ENCODE measurements around the gene SLF2.

The SLF2 gene

DNA sequence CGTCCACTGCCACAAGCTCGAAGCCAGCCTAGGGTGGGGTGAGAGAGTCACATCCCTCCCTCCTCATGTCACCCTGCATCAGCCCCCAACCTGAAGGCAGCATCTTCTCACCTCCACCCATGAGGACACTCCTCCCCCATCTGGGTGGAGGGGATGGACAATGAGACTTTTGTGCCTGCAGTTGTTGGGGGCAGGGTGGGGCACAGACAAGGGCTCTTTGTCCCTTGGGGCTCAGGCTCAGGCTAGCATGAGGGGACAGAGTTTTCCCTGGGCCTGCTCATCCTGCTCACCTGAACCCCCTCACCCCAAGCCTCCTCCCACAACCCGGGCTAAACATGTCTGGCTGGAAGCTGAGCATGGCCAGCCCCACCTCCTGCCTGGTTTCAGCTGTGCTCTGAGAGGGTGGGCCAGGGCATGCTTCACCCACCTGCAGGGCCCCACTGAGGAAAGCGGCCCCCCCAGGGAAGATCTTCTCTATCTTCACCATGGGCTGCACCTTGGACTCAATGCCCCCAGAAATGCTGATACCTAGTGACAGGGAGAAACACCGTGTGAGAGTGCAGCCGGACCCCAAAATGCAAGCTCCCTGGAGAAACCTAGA lies 96.2 kb downstream of the SLF2 start:
- H2BK120ac ChIP-seq (ENCODE audit: insufficient read depth, low read length, poor library complexity): no peak overlapping the region
- H3K9ac ChIP-seq (ENCODE audit: low read length): no peak overlapping the region
- no peaks in the 10 kb centered on the region for H3K79me1 ChIP-seq (ENCODE audit: low read length)
- H2AK5ac ChIP-seq (ENCODE audit: low read length): no peak overlapping the region
- H3K4me1 ChIP-seq (ENCODE audit: control insufficient read depth in 1 of 2, insufficient read depth in 2 of 2, low read length in 2 of 2): no peaks in the 10 kb centered on the region
- H3K27ac ChIP-seq (ENCODE audit: low read depth, low read length): no peak overlapping the region
- no peak overlapping the region for H2BK12ac ChIP-seq (ENCODE audit: low read length)
- no peak overlapping the region for H2BK5ac ChIP-seq (ENCODE audit: low read depth, low read length, poor library complexity)
- H3K79me2 ChIP-seq (ENCODE audit: control insufficient read depth, insufficient read depth, low read length, poor library complexity): no peaks in the 10 kb centered on the region
- no peak overlapping the region for H3K18ac ChIP-seq (ENCODE audit: low read length)
- H4K91ac ChIP-seq (ENCODE audit: low read depth, low read length): no peak overlapping the region
- H3K23ac ChIP-seq (ENCODE audit: low read length): no peak overlapping the region
- no peak overlapping the region for H2AFZ ChIP-seq (ENCODE audit: insufficient read depth, low read length, poor library complexity)
- H3K14ac ChIP-seq (ENCODE audit: low read length): no peak overlapping the region
- no peak overlapping the region for H3K4ac ChIP-seq (ENCODE audit: low read depth, low read length)
- H4K8ac ChIP-seq (ENCODE audit: low read depth, low read length): no peak overlapping the region
- H4K12ac ChIP-seq (ENCODE audit: low read depth, low read length): no peak overlapping the region
- H3K27me3 ChIP-seq (ENCODE audit: insufficient read depth, low read length): no peaks in the 10 kb centered on the region
- H3K9me3 ChIP-seq (ENCODE audit: insufficient read depth, low read depth, low read length): no peaks in the 10 kb centered on the region
- DNase-seq: no peak
- no peak overlapping the region for H3K4me3 ChIP-seq (ENCODE audit: low read depth, low read length)
- H3K36me3 ChIP-seq (ENCODE audit: control insufficient read depth in 1 of 2, insufficient read depth in 2 of 2, low read length in 2 of 2): peaks cover 31 to 33% of the 10 kb centered on the region in 2 experiments
- H3K4me2 ChIP-seq (ENCODE audit: low read length): no peak overlapping the region
- no CpG with 5 or more reads among the region's 6 CpGs for WGBS (ENCODE audit: extremely low coverage, insufficient coverage, insufficient read length)

DNA sequence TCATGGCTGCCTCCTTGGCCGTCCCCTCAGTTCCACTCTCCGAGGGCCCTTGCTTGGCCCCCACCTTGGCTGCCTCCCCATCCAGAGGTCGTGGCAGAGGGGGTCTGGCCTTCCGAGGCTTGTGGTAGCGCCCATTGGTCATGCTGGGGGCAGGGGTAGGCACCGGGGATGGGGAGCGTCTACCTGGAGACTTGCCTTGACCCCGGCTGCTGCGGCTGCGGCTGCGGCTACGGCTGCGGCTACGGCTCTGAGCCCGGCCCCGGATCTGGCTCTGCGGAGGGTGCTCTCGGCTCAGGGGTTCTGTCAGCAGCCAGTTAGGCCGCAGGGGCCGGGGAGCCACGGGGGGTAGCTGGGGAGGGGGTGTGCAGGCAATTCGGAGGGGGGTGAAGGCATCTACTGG lies 97.6 kb downstream of the SLF2 start:
- WGBS (ENCODE audit: extremely low coverage, insufficient coverage, insufficient read length): no CpG with 5 or more reads among the region's 22 CpGs
- Histone ChIP-seq H3K79me1 (ENCODE audit: low read length) (no peaks in the 10 kb centered on the region), H3K4me2 (ENCODE audit: low read length) (no peak overlapping the region), H3K9ac (ENCODE audit: low read length) (no peak overlapping the region), H4K12ac (ENCODE audit: low read depth, low read length) (no peak overlapping the region), H3K27me3 (ENCODE audit: insufficient read depth, low read length) (no peaks in the 10 kb centered on the region), H3K4me1 (ENCODE audit: control insufficient read depth in 1 of 2, insufficient read depth in 2 of 2, low read length in 2 of 2) (no peaks in the 10 kb centered on the region), H3K79me2 (ENCODE audit: control insufficient read depth, insufficient read depth, low read length, poor library complexity) (no peaks in the 10 kb centered on the region), H2AK5ac (ENCODE audit: low read length) (no peak overlapping the region), H3K36me3 (ENCODE audit: control insufficient read depth in 1 of 2, insufficient read depth in 2 of 2, low read length in 2 of 2) (peaks cover 22% of the 10 kb centered on the region in 2 experiments), H2BK12ac (ENCODE audit: low read length) (no peak overlapping the region), H3K23ac (ENCODE audit: low read length) (no peak overlapping the region), H3K9me3 (ENCODE audit: insufficient read depth, low read depth, low read length) (no peaks in the 10 kb centered on the region), H2BK120ac (ENCODE audit: insufficient read depth, low read length, poor library complexity) (no peak overlapping the region), H3K18ac (ENCODE audit: low read length) (no peak overlapping the region), H3K14ac (ENCODE audit: low read length) (no peak overlapping the region), H2BK5ac (ENCODE audit: low read depth, low read length, poor library complexity) (no peak overlapping the region), H3K27ac (ENCODE audit: low read depth, low read length) (no peak overlapping the region), H3K4ac (ENCODE audit: low read depth, low read length) (no peak overlapping the region), H4K91ac (ENCODE audit: low read depth, low read length) (no peak overlapping the region), H3K4me3 (ENCODE audit: low read depth, low read length) (no peak overlapping the region), H4K8ac (ENCODE audit: low read depth, low read length) (no peak overlapping the region), H2AFZ (ENCODE audit: insufficient read depth, low read length, poor library complexity) (no peak overlapping the region)
- no peak for DNase-seq

DNA sequence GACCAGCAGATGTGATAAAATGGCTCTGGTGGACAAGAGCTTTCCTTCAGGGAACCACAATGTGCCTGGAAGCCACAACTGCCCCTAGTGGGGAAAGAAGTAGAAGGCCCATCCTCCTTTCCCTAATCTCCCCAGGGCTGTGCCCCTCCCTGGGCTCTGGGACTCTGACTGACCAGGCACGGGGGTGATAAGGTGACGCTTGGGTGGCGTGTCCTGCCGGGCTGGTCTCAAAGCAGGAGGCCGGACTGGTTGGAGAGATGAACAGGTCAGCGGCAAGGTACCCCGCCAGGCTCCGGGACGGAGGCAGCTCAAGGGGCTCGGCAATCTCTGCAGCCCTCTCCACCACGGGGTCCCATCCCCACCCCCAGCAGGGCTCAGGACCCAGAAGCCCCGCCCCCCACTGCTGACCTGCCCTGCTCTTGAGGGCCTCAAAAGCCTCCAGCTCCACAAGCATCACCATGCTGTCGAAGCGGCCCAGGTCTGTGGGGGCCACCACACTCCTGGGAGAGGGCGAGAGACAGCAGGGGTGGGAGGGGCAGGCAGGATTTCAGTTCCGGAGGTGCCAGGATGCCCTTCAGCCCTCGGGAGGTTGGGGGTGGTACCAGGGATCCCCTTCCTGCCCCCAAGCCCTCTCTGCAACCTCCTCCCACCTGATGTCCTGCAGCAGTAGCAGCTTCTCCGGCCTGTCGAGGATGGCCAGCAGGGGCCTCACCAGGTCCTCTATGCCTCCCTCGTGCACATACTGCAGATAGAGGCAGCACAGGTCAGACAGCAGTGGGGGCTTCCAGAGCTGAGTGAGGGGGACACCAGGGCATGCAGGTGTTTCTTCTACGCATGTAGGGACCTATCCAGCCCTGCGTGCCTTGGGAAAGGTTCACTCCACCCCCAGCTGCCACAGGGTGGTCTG lies 99.0 kb downstream of the SLF2 start:
- H3K4me1 ChIP-seq (ENCODE audit: control insufficient read depth in 1 of 2, insufficient read depth in 2 of 2, low read length in 2 of 2): no peaks in the 10 kb centered on the region
- H2BK120ac ChIP-seq (ENCODE audit: insufficient read depth, low read length, poor library complexity): no peak overlapping the region
- H3K79me2 ChIP-seq (ENCODE audit: control insufficient read depth, insufficient read depth, low read length, poor library complexity): no peaks in the 10 kb centered on the region
- no peak overlapping the region for H3K14ac ChIP-seq (ENCODE audit: low read length)
- H3K18ac ChIP-seq (ENCODE audit: low read length): no peak overlapping the region
- peak in 1 of 2 donors; percentile 47 for DNase-seq
- H3K4me2 ChIP-seq (ENCODE audit: low read length): no peak overlapping the region
- no peak overlapping the region for H2BK5ac ChIP-seq (ENCODE audit: low read depth, low read length, poor library complexity)
- H4K8ac ChIP-seq (ENCODE audit: low read depth, low read length): no peak overlapping the region
- H3K9ac ChIP-seq (ENCODE audit: low read length): no peak overlapping the region
- H2AK5ac ChIP-seq (ENCODE audit: low read length): no peak overlapping the region
- H3K4me3 ChIP-seq (ENCODE audit: low read depth, low read length): no peak overlapping the region
- no CpG with 5 or more reads among the region's 22 CpGs for WGBS (ENCODE audit: extremely low coverage, insufficient coverage, insufficient read length)
- no peaks in the 10 kb centered on the region for H3K9me3 ChIP-seq (ENCODE audit: insufficient read depth, low read depth, low read length)
- H3K4ac ChIP-seq (ENCODE audit: low read depth, low read length): no peak overlapping the region
- no peak overlapping the region for H2AFZ ChIP-seq (ENCODE audit: insufficient read depth, low read length, poor library complexity)
- no peak overlapping the region for H2BK12ac ChIP-seq (ENCODE audit: low read length)
- H3K27ac ChIP-seq (ENCODE audit: low read depth, low read length): no peak overlapping the region
- H4K12ac ChIP-seq (ENCODE audit: low read depth, low read length): no peak overlapping the region
- H3K23ac ChIP-seq (ENCODE audit: low read length): no peak overlapping the region
- peaks cover 7 to 8% of the 10 kb centered on the region in 2 experiments for H3K36me3 ChIP-seq (ENCODE audit: control insufficient read depth in 1 of 2, insufficient read depth in 2 of 2, low read length in 2 of 2)
- H3K79me1 ChIP-seq (ENCODE audit: low read length): no peaks in the 10 kb centered on the region
- H4K91ac ChIP-seq (ENCODE audit: low read depth, low read length): no peak overlapping the region
- H3K27me3 ChIP-seq (ENCODE audit: insufficient read depth, low read length): peaks cover 2% of the 10 kb centered on the region

DNA sequence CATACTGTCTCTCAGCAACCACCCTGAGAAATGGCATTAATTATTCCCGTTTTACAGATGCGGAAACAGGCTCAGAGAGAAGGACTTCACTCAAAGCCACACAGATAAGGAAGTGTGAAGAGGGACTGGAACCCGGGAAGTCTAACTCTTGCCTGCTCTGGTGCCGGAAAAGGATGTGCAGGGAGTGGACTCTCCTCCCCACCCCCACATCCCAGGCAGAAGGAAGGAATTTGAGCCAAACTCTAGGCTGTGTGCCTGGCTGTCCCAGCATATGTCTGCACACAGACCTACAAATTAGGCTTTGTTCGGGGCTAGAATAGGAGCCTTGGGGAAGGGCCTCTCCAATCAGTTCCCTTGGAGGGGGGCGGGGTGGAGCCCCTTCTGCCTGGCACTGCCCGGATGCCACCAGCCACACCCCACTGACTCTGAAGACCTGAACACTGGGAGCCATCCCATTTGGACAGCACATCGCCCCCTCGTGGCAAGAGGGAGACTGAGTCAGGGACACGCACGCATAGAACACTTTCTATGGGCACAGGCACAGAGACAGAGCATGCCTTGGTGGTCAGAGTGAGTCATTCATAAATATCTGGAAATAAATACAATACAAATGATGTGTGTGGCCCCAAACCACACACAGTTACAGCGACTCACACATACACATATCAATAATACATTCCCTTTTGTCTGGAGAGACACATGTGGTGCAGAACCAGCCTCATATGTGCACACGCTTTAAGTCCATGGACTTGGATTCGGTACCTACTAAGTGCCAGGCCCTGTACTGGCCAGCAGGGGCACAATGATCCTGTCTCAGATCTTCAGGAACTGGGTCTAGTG lies 100.0 kb downstream of the SLF2 start:
- Histone ChIP-seq H3K4me1 (ENCODE audit: control insufficient read depth in 1 of 2, insufficient read depth in 2 of 2, low read length in 2 of 2) (no peaks in the 10 kb centered on the region), H2AFZ (ENCODE audit: insufficient read depth, low read length, poor library complexity) (no peak overlapping the region), H3K23ac (ENCODE audit: low read length) (no peak overlapping the region), H2BK5ac (ENCODE audit: low read depth, low read length, poor library complexity) (no peak overlapping the region), H3K4me2 (ENCODE audit: low read length) (no peak overlapping the region), H3K9ac (ENCODE audit: low read length) (no peak overlapping the region), H3K79me1 (ENCODE audit: low read length) (no peaks in the 10 kb centered on the region), H3K14ac (ENCODE audit: low read length) (no peak overlapping the region), H3K79me2 (ENCODE audit: control insufficient read depth, insufficient read depth, low read length, poor library complexity) (no peaks in the 10 kb centered on the region), H3K18ac (ENCODE audit: low read length) (no peak overlapping the region), H2BK12ac (ENCODE audit: low read length) (no peak overlapping the region), H3K9me3 (ENCODE audit: insufficient read depth, low read depth, low read length) (no peaks in the 10 kb centered on the region), H3K4ac (ENCODE audit: low read depth, low read length) (no peak overlapping the region), H3K27ac (ENCODE audit: low read depth, low read length) (no peak overlapping the region), H4K91ac (ENCODE audit: low read depth, low read length) (no peak overlapping the region), H4K8ac (ENCODE audit: low read depth, low read length) (no peak overlapping the region), H3K27me3 (ENCODE audit: insufficient read depth, low read length) (peaks cover 9% of the 10 kb centered on the region), H3K36me3 (ENCODE audit: control insufficient read depth in 1 of 2, insufficient read depth in 2 of 2, low read length in 2 of 2) (no peaks in the 10 kb centered on the region), H4K12ac (ENCODE audit: low read depth, low read length) (no peak overlapping the region), H2BK120ac (ENCODE audit: insufficient read depth, low read length, poor library complexity) (no peak overlapping the region), H2AK5ac (ENCODE audit: low read length) (no peak overlapping the region), H3K4me3 (ENCODE audit: low read depth, low read length) (no peak overlapping the region)
- DNase-seq: peak; percentile 77 to 89
- no CpG with 5 or more reads among the region's 14 CpGs for WGBS (ENCODE audit: extremely low coverage, insufficient coverage, insufficient read length)
